ENCODE data around the gene PSAP.

GRCh38 chr10:71766717-71767419 lies 84.2 kb downstream of the PSAP start:
- TF ChIP-seq POLR2A (IDR thresholded peaks at IDR 0.05) (no peak), CTCF (IDR thresholded peaks at IDR 0.05) (no peak)

Measured in right lobe of liver (tissue), 4 donors.